Measurements from ENCODE around the gene MCFD2.
"Not testable (repeated sequence)": the region's sequence is repeated elsewhere in the genome, so short reads cannot be mapped to it uniquely, and the experiment has no call there.

The MCFD2 gene

DNA sequence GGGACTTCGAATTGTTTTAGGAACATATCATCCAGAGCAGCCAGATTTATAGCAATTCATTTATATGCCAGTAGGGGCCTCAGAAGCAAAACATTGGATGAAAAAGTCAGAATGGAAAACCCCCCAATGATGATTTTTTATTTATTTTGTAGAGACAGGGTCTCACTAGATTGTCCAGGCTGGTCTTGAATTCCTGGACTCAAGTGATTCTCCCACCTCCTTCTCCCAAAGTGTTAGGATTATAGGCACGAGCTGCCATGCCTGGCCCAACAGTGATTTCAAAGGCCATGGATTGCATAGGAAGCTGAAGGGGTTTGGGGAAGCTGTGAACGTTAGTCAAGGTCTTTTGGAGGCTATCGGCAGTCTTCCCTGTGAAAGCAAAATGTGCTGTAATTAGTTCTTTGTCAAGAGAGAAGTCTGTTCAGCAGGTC, 21.9 kb upstream of the MCFD2 start:
- DNase-seq = peak; percentile 23

DNA sequence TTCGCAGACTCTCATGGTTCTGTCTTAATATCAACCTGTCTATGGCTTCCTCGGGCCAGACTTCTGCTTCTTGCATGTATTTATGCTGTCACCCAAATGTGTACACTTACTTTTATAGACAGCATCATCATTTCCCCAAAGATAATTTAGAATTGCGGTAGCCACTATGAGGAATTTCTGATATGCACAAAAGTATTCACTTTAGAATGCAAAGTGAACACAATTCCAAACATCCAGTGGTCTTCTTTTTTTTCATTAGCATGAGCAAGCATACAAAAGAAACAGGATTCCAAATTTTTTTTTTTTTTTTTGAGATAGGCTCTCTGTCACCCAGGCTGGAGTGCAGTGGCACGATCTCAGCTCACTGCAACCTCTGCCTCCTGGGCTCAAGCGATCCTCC, 21.0 kb upstream of the MCFD2 start:
- no peak for DNase-seq

DNA sequence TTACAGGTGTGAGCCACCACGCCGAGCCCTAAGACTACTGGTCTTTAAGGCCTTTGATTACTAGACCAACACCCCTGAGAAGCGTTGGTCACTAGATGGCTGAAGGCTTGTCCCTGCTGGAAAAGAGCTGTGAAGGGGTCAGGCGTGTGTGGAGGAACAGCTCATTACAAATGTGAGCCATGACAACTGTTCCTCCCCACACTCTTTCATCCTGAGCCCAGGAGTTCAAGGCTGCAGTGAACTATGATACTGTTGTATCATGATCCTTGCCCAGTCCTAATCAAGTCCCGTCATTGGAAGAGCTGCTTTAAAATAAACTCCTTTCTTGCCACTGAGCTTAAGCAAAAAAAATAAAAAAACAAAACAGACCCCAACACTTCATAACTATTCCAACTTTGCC, 19.5 kb upstream of the MCFD2 start:
- DNase-seq = no peak

DNA sequence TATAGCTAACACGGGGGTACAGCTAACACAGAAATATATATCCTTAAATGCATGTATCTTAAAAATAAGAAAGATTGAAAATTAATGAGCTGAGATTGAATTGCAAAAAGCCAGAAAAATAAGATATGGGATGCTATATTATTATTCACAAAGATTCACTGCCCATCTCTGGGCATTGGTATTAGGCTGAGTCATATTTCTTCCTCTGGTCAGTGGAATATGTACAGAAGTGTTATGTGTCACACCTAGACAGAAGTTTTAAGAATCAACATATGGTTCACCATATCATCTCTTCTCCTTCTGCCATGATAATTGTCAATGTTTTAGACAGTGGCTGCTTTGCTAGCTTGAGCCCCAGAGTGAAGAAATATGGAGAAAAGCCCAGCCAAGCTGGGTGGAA, 14.0 kb upstream of the MCFD2 start:
- no peak for DNase-seq

DNA sequence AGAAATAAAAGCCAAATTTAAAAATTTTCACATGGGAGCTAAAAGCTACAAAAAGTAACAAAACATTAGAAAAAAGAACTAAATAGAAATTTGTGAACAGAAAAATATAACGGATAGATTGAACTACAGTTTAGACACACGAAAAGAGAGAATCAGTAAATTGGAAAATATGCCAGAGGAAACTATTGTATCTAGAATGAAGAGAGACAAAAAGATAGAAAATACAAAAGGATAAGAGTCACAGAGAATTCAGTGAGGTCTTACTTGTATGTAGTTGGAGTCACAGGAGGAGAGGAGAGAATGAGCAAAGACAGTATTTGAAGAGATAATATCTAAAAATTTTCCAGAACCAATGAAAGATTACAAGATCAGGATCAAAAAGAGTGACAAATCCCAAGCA, 11.3 kb upstream of the MCFD2 start:
- DNase-seq = no peak

DNA sequence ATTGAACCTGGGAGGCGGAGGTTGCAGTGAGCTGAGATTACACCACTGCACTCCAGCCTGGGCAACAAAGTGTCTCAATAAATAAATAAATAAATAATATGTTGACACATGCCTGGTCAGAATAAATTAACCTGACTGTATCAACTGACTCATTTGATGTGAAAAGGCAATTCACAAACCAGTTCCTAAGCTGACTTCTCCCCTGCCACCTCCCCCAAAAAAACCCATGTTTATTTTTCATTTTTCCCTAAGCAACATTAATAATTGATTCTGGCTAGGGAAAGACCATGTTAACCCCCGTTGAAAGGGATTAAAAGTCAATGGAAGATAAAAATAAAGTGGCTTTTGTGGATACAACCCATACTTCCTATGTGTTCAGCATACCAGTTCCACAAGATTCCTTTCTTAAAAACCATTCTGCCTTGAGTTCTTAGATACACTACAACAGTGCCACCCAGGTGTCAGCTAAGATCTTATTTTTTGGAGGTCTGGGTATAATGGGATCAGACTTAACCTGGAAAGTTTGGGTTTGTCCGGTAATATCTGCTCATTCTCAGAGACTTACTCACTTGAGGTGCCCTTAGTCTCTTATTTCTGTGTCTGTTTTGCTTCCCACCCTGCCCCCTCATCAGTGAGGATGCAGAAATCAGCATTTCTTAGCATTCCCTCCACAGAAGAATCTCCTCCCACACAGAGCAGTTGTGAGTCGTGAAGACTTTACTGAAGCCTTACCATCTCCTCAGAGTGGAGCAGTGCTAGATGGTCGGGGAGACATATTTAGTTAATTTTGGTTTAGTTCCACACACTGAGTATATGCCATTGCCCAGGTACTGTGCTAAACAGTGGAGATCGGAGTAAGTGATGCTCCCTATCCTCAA, 10.1 kb upstream of the MCFD2 start:
- no peak for DNase-seq

DNA sequence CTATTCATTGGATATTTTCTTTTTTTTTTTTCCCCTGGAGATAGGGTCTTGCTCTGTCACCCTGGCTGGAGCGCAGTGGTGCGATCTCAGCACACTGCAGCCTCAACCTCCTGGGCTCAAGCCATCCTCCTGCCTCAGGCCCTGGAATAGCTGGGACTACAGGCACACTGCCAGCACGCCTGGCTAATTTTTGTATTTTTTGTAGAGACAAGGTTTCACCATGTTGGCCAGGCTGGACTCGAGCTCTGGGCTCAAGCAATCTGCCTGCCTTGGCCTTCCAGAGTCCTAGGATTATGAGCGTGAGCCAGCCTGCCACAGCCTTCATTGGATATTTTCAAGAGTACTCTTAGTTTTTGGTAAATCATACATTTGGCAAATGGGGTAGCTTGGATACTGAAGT, 9.0 kb upstream of the MCFD2 start:
- no peak for DNase-seq

DNA sequence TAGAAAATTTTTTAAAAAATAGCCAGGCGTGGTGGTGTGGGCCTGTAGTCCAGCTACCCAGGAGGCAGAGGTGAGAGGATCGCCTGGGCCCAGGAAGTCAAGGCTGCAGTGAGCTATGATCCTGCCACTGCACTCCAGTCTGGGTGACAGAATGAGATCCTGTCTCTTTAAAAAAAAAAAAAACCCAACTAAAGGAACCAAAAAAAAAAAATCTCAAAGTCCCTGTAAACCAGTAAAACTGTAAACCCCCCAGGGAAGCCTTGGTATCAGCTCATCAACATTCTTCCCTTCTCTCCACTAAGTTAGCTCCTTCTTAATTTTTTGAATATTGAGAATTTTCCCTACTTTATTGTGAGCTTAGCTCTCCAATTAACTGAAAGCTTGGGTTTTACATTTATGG, 8.4 kb upstream of the MCFD2 start:
- no peak for DNase-seq

DNA sequence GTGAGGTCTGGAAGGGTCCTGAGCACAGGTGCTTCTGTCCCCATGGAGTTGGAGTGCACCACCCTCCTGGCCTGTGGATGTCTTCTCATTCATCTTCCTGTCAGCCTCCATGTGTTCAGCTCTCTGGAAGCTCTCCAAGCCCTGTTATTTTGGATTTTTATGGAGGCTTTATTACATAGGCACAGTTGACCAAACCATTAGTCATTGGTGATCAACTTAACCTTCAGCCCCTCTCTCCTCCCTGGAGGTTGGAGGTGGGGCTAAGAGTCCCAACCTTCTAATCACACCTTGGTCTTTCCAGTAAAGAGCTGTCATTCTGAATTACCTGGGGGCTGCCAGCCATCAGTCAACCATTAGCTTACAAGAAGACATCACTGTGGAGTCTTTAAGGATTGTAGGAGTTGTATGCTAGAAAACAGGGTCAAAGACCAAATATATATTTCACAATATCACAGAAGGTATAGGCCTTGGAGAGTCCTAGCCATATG, 7.5 kb upstream of the MCFD2 start:
- no peak for DNase-seq

DNA sequence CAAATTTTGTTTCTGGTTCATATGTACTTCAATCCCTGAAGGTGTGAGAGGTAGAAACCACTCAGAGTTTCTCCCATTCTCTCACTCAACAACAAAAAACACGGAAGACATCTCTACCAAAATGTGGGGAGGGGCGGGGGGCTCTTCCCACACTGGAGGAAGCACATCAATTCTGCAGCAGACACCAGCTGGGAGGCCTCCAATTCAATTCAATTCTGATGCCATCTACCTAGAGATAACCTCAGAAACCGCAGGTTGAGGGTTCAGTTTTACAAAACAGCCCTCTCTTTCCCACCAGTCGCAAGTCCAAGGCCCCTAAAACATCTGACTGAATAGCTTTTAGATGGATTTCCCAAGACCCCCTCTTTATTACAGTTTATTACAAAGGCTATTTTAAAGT, 7.0 kb upstream of the MCFD2 start:
- DNase-seq = no peak

DNA sequence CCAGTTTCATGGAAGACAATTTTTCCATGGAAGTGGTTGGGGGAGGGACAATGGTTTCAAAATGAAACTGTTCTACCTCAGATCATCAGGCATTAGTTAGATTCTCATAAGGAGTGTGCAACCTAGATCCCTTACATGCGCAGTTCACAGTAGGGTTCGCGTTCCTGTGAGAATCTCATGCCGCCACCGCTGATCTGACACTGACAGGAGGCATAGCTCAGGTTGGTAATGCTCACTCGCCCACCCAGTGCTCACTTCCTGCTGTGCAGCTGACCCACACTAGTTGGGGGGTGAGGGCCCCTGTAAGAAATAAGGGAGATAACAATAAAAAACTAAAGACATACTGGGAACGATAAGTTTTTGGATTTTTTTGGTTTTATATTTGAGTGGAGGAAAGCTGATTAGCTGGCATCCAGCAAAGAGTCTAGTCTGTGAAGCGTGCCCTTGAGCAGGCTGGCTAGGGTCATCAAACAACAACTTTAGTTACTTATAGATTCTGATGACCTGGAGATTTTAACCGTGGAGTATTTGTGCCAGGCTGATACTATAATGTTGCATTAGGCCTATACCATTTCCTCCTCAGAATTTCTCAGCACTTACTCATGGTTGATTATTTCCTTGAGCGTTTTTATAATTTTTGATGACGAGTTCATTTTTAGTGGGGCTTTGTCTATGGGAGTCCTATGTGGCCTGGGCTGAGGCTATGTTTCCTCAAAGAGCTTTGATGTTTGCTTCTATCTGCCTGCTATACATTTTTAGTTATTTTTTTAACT, 6.3 kb upstream of the MCFD2 start:
- DNase-seq = no peak

DNA sequence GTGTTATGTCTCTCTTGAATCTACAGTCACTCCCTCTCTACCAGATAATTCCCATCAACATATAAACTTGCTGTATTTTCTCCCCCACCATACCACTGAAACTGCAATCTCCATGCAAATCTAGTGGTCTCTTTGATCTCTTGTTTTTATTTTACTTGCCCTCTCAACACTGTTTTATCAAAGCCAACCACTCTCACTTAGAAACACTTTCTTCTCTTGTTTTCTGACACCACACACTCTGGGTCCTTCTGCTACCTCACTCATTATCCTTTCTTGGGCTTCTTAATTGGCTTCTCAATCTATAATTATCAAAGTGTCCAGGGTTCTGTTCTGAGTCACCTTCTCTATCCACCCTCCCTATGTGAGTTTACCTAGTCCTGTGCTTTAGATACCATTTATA, 2.0 kb upstream of the MCFD2 start:
- DNase-seq = no peak

DNA sequence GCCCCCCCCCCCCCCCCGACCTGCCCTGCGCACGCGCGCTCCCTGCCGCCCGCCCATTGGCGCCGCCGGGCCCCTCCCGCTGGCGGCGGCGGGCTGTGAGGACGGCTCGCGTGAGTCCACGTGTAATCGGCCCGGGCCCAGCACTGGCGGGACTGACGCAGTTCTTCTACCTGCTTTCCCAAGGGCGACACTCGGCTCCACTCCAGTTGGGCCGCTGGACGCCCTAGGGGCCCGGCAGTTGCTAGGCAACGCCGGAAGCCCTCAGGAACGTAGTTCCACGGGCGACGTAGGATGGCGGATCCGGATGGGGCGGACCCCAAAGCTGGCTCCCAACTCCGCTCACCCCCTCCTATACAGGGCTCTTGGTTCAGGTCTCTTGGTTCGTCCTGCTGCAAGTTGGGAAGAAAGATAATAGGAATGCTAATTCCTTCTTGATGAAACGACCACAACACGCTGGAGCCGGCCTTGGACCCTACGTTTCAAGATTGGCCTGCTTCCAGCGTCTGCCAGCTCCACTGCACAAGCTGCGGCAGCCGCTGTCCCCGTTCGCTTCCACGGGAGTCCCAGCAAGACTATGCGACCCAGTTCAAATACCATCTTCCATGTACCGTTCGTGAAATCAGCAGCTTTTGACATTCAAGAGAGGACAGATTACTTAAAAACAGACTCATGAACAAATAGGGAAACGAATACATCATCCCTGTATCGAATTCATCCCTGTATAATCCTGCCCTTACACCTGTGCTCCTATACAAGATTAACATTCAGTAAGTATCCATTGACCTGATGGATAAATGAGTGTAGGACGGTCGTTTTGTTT, 415 bp upstream of the MCFD2 start:
- peak; percentile 91 for DNase-seq

DNA sequence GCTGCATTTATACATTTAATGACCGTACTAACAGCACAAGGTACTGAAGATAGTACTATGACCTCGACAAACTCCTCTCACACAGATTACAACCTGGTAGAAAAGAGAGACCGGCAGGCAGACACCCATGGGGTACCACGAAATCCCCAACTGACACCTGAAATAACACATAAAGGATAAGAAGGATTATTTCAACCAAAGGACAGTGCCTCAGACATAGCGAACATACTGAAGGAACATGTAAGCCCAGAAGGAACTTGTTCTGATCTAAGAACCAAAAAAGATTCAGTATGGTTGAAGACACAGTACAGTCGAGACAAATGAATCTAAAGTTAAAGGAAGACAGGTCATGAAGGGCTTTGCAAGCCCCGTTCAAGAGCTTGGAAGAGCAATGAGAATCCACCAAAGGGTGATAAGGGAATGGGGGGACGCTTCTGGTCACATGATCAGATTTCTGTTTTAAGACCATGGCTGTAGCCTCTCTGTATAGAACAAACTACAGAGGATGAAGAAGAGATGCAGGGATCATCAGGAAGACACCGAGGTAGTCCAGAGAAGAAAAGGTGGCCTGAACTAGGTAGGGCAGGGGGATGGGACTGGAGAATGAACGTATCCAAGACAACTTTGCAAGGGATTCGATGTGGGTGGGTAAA, 902 bp downstream of the MCFD2 start:
- DNase-seq = no peak

DNA sequence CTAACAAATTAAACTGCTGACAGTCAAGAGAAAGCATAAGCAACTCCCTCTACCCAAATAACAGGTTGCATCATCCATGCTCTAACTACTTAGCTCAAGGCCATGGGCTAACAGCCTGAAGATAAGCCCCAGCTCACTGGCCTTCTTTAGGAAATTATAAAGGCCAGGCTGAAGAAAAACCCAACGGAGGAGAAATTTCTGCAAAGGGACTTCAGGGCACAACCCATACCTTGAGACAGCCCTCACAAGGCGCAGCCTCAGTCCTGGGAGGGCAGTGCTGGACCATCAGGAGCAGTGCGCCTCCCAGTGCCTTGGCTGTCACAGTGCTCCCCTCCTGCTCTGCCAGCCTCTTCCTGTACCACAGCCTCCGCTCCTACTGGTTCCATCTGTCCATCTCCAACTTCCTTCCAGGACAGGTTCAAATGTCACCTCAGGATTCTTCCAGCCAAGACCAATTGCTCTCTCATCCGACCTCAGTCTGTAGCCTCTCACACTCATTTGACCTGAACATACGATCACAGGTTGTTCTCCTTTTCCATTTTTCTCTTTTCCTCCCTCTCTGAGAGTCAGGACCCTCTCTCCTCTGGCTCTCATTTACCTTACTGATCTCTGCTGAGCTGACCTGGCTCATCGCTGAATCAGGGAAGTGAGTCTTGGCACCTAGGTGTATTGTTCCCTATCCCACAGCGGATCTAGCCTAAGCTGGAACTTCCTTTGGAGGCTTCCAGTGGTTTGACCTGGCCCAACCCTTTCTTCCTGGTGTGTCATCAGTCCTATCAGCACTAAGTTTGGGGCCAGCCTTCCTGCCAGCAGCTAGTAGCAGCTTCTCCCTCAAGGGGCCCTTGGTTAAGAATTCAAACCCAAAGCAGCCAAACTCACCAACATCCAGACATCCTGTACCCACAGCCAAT, 1.9 kb downstream of the MCFD2 start:
- no peak for DNase-seq

DNA sequence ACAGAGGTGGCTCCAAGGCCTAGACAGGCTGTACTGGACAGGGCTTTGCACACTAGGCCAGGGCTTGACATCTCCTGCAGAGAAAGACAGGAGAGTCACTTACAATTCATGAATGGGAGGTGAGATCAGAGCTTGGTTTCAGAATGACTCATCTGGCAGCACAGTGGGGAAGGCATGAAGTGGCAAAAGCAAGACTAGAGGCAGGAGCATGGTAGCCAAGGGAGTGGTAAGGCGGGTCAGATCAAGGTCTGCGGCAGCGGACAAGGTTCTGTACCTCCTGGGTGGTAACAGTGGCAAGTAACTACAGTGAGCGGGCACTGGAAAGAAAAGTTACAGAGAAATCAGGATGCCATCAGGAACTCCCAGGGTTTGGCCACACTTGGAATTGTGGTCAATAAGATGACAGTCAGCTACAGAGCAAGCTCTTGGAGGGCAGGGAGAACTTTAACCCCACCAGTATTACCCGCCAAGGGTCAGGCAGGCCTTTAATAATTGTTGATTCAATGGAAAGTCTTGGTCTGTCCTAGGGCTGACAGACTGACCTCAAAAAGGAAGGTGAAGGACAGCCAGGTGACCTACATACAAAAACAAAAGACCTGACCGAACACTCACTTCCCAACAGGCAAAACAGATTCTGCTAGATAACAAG, 5.7 kb downstream of the MCFD2 start:
- peak; percentile 20 for DNase-seq

DNA sequence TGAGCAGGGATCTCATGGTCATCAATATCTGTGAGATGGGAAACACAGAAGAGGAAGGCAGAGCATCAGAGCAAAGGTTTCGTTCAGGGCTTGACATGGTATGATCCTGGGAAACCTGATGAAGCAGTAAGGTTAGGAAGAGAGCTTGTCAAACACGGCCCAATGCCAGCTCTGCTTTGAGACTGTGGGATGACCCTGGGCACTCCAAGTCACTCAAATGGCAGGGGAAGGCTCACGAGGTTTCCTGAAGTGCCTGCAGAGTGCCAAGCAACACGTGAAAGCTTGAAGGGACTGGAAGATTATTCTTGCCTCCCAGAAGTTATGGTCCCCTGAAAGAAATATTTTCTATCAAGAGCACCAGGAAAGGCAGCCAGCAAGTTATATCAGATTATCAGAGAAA, 6.5 kb downstream of the MCFD2 start:
- DNase-seq = no peak

DNA sequence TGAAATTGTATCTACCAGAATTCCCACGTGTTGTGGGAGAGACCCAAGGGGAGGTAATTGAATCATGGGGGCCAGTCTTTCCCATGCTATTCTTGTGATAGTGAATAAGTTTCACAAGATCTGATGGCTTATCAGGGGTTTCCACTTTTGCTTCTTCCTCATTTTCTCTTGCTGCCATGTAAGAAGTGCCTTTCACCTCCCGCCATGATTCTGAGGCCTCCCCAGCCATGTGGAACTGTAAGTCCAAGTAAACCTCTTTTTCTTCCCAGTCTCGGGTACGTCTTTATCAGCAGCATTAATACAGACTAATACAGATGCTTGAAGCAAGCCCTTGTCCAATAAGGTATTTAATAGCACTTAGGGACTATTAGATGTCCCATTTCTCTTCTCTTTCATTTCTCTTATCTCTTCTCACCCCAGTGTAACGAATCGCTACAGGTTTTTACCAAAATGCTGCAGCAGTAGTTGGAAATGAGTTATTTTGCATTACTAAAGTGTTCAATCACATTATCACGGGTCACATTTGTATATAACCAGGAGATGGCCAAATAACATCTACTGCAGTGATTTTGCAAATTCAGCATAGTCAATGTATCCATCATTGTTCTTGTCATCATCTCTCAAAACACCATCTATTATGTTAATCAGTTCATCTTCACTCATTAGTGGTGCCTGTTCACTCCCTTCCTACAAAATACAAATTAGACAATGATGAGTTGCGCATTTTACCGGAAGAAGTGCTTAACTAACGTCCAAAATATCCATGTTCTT, 10.5 kb downstream of the MCFD2 start:
- not testable (repeated sequence) for DNase-seq

DNA sequence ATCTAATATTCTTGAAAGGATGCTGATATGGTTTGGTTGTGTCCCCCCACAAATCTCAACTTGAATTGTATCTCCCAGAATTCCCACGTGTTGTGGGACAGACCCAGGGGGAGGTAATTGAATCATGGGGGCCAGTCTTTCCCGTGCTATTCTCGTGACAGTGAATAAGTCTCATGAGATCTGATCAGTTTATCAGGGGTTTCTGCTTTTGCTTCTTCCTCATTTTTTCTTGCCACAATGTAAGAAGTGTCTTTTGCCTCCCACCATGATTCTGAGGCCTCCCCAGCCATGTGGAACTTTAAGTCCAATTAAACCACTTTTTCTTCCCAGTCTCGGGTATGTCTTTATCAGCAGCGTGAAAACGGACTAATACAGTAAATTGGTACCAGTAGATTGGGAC, 12.6 kb downstream of the MCFD2 start:
- not testable (repeated sequence) for DNase-seq

DNA sequence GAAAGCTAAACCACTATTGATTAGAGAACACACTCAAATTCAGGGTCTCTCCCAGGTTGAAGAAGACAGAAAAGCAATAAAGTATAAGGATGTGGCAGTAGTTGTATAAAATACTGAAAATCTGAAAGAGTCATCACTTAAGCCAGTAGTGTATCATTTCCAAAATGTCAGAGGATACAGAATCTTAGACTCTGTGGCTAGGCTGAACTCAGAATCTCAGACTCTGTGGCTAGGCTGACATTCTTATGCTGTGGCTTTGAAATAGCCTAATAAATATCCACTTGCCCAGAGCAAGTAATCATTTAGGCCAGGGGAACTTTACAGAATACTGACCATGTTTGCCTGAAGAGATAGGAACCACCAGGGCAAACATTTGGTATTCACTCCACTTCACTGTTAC, 13.1 kb downstream of the MCFD2 start:
- DNase-seq = no peak
